ENCODE data around the gene OPCML. TPM values are rescaled to one million over a fixed set of nuclear protein-coding genes. Genes with fewer than 3 reads are reported as not detected.

Gene OPCML
- polyA plus RNA-seq, 3 donors = not detected

GRCh38 chr11:133467686-133468085 is 64.6 kb downstream of the OPCML start:
- TF ChIP-seq CTCF (IDR thresholded peaks at IDR 0.05) = no peak
- H3K4me1 ChIP-seq (ENCODE audit: control insufficient read depth in 1 of 2, insufficient read depth in 2 of 2, low read length in 2 of 2) = no peaks in the 10 kb centered on the region
- H3K4me3 ChIP-seq (replicated peaks in 1 of 3; ENCODE audit: low read depth in 2 of 3, low read length in 3 of 3) = no peak overlapping the region
- H3K36me3 ChIP-seq (replicated peaks in 1 of 2; ENCODE audit: control insufficient read depth in 1 of 2, insufficient read depth in 2 of 2, low read length in 2 of 2) = no peaks in the 10 kb centered on the region
- H4K20me1 ChIP-seq (ENCODE audit: insufficient read depth, low read length) = no peaks in the 10 kb centered on the region
- H2AFZ ChIP-seq (ENCODE audit: insufficient read depth, low read depth, low read length, poor library complexity, severe bottlenecking) = no peak overlapping the region
- H3K79me2 ChIP-seq (ENCODE audit: insufficient read depth, low read length) = no peaks in the 10 kb centered on the region
- Mint-ChIP-seq H3K4me1 (no peaks in the 10 kb centered on the region), H3K27me3 (ENCODE audit: low read depth in 3 of 3) (no peaks in the 10 kb centered on the region), H3K36me3 (no peaks in the 10 kb centered on the region), H3K9me3 (peaks cover 0 to 7% (median 2%) of the 10 kb centered on the region in 7 donors), H3K27ac (no peak overlapping the region), H3K4me3 (no peak overlapping the region)
- no peak overlapping the region for H3K9ac ChIP-seq (ENCODE audit: insufficient read depth, low read length, poor library complexity, severe bottlenecking)
- intact Hi-C loops (cut with micrococcal nuclease) = no loop called here
- no peak overlapping the region for H3K4me2 ChIP-seq (replicated peaks; ENCODE audit: extremely low read depth, low read length, poor library complexity, severe bottlenecking)
- no peaks in the 10 kb centered on the region for H3K9me3 ChIP-seq (replicated peaks in 1 of 2; ENCODE audit: control insufficient read depth in 1 of 2, insufficient read depth in 1 of 2, low read length in 2 of 2)
- H3K27me3 ChIP-seq (ENCODE audit: control insufficient read depth in 2 of 2, insufficient read depth in 2 of 2, low read length in 2 of 2) = no peaks in the 10 kb centered on the region
- no peak for DNase-seq
- WGBS (ENCODE audit: insufficient coverage) = no CpG with 5 or more reads among the region's 1 CpG
- no peak overlapping the region for H3K27ac ChIP-seq (ENCODE audit: low read depth in 1 of 2, low read length in 2 of 2)

- H3K27ac ChIP-seq (ENCODE audit: low read depth in 1 of 2, low read length in 2 of 2) = no peak overlapping the region
- Mint-ChIP-seq H3K27ac (no peak overlapping the region), H3K4me3 (no peak overlapping the region), H3K4me1 (no peaks in the 10 kb centered on the region), H3K9me3 (peaks cover 0 to 6% (median 1%) of the 10 kb centered on the region in 7 donors), H3K36me3 (no peaks in the 10 kb centered on the region), H3K27me3 (ENCODE audit: low read depth in 3 of 3) (no peaks in the 10 kb centered on the region)
- H3K36me3 ChIP-seq (replicated peaks in 1 of 2; ENCODE audit: control insufficient read depth in 1 of 2, insufficient read depth in 2 of 2, low read length in 2 of 2) = no peaks in the 10 kb centered on the region
- no peaks in the 10 kb centered on the region for H3K79me2 ChIP-seq (ENCODE audit: insufficient read depth, low read length)
- intact Hi-C loops (cut with micrococcal nuclease) = no loop called here
- H3K4me3 ChIP-seq (replicated peaks in 1 of 3; ENCODE audit: low read depth in 2 of 3, low read length in 3 of 3) = no peak overlapping the region
- H4K20me1 ChIP-seq (ENCODE audit: insufficient read depth, low read length) = no peaks in the 10 kb centered on the region
- H3K9ac ChIP-seq (ENCODE audit: insufficient read depth, low read length, poor library complexity, severe bottlenecking) = no peak overlapping the region
- no peaks in the 10 kb centered on the region for H3K9me3 ChIP-seq (replicated peaks in 1 of 2; ENCODE audit: control insufficient read depth in 1 of 2, insufficient read depth in 1 of 2, low read length in 2 of 2)
- DNase-seq = no peak
- H3K4me1 ChIP-seq (ENCODE audit: control insufficient read depth in 1 of 2, insufficient read depth in 2 of 2, low read length in 2 of 2) = no peaks in the 10 kb centered on the region
- H3K27me3 ChIP-seq (ENCODE audit: control insufficient read depth in 2 of 2, insufficient read depth in 2 of 2, low read length in 2 of 2) = no peaks in the 10 kb centered on the region
- 71% methylated on average over 1 of the region's 4 CpGs for WGBS (ENCODE audit: insufficient coverage)
- TF ChIP-seq CTCF (IDR thresholded peaks at IDR 0.05) = no peak
- H2AFZ ChIP-seq (ENCODE audit: insufficient read depth, low read depth, low read length, poor library complexity, severe bottlenecking) = no peak overlapping the region
- no peak overlapping the region for H3K4me2 ChIP-seq (replicated peaks; ENCODE audit: extremely low read depth, low read length, poor library complexity, severe bottlenecking)
Observed at GRCh38 chr11:133443206-133443747, 89.0 kb downstream of the OPCML start.
